ENCODE measurements around the gene PRR11.
"Not testable (repeated sequence)": the region's sequence is repeated elsewhere in the genome, so short reads cannot be mapped to it uniquely, and the experiment has no call there.

PRR11 gene

DNA sequence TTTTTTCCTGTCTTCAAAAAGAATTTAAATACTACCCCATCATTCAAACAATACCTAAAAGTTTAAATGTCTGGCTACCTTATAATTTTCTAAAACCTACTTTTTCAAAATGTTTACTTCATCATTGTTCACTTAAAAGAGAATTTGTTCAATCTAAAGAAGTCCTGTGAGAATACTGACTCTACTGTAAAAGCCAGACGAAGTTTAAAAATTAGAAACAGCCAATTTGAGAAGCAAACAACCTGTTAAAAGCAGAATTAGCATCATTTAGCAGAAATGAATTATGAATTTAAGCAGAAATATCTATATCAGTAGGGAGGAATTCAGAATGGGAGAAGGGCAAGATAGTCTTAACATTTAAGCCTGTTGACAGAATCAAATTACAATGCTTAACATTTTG is 2.6 kb upstream of the PRR11 start:
- no peak for DNase-seq

DNA sequence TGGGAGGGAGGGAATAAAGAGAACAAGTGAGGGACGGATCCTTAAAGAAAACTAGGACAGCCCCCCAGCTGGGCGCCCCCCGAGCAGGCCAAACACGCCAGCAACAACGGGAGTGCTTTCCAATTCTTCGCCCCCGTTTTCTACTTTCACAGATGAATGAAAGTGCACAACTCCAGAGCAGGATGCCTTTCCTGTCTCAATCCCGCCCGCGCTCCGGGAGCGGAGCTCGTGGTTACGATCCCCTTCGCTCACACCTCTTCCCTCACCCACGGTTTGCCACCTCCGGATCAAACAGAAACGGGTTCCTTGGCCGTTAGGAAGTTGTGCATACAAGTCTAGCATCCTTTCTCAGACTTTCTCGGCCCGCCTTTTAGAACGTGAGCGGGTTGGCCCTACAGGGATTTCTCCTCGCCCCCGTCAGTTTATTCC is 1.2 kb upstream of the PRR11 start:
- DNase-seq, result peak; percentile 64

DNA sequence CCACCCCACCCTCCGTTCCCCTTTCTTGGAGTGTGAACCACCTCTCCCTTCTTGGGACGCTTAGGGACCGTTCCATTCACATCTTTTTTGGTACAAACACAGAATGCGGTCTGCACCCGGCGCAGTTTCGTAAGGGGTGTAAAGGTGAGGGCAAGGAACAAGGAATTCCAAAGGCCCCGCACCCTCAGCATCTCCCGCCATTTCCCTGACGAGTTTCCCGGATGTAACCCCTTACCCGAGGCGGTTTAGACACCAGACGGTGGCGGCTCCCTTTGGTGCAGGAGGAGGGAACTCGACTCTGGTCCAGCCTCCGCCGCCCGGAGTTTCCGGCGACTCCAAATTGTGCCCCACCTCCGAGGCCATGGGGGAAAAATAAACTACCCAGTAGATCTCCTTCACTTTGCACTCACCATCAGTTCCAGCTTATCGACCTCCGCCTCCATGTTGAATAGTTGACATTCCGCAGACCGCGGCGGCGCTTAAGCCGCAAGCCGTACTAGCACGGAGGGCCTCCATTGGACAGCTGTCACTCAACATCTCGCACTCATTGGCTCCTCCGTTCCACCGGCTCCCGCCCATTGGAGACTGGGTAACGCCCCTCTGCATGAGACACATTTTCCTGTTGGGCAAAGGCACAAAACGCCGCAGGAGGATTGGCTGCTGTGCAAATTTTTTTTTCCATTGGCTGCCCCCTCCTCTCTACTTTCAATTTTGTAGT is 666 bp upstream of the PRR11 start, which contains the start of gene SKA2:
Gene SKA2 (minus strand): TSS at position 466 of the 718 bp plus-strand sequence. CDS start 23 bp downstream, at position 443.
- peak; percentile 97 for DNase-seq

DNA sequence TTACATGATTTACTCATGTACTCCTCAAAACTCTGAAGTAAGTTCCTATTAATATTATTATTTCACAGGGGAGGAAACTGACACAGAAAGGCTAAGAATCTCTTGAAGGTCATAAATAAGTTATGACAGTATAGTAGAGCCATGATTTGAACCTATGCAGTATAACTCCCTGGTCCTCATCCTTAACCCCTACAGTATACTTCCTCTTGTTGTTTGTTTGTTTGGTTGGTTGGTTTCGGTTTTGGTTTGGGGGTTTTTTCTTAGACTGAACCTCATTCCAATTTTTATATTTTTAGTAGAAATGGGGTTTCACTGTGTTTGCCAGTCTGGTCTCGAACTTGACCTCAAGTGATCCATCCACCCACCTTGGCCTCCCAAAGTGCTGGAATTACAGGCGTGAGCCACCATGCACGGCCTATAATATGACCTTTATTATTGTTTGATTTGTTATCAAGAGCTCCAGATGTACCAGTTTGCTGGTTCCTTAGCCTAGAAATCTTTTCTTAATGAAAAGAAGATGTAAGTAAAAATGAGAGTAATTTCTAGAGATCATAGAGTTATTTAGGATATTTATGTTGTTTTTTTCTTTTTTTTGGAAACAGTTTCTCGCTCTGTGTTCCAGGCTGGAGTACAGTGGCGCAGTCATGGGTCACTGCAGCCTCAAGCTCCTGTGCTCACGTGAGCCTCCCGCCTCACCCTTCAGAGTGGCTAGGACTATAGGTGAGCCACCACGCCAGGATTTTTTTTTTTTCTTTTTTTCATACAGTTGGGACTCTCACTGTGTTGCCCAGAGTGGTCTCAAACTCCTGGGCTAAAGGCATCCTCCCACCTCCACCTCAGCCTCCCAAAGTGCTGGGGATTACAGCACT is 4.8 kb downstream of the PRR11 start:
- peak; percentile 3 for DNase-seq

DNA sequence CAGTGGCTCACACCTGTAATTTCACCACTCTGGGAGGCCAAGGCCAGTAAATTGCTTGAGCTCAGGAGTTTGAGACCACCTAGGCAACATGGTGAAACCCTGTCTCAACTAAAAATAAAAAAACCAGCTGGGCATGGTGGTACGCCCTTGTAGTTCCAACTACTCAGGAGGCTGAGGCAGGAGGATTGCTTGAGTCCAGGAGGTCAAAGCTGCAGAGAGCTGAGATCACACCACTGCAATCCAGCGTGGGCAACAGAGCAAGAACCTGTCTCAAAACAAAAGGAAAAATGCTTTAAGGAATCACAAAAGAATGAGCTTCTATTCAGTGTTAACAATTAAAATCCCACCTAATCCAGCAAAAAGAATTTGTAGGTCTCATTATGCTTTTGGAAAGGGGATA is 5.9 kb downstream of the PRR11 start:
- DNase-seq, result peak; percentile 14

DNA sequence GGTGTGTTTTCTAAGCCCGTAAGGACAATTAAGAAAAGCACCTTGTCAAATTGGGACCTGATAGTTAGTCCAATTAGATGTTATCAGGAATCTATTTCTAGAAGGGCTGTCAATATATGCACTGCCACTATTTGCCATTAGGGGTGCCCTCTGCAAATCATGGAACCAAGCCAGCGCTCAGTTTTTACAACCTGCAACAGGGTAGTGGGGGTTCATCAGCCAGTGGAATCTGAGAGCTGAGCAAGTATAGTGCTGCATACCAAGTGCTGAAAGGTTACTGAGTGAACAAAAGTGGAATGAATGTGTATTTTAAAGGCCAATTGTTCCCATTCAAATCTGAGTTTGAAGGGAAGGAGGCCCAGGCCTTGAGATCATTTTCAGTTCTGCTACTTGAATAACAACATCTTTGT is 10.4 kb downstream of the PRR11 start:
- peak; percentile 47 for DNase-seq

DNA sequence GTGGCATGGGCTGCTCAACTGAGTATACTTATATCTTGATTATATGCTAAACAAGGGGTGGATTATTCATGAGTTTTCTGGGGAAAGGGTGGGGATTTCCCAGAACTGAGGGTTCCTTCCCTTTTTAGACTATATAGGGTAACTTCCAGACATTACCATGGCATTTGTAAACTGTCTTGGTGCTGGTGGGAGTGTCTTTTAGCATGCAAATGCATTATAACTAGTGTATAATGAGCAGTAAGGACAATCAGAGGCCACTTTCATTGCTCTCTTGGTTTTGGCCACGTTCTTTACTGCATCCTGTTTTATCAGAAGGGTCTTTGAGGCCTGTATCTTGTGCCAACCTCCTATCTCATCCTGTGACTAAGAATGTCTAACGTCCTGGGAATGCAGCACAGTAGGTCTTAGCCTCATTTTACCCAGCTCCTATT is 12.0 kb downstream of the PRR11 start:
- DNase-seq, result peak; percentile 4

DNA sequence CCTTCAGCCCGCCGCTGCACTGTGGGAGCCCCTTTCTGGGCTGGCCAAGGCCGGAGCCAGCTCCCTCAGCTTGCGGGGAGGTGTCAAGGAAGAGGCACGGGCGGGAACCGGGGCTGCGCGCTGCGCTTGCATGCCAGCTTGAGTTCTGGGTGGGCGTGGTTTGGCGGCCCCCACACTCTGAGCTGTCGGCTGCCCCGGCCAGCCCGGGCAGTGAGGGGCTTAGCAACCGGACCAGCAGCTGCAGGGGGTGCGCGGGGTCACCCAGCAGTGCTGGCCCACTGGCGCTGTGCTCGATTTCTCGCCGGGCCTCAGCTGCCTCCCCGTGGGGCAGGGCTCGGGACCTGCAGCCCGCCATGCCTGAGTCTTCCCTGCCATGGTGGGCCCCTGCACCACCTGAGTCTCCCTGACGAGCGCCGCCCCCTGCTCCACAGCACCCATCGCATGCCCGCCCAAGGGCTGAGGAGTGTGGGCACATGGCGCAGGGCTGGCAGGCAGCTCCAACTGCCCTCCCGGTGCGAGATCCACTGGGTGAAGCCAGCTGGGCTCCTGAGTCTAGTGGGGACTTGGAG is 17.0 kb downstream of the PRR11 start:
- DNase-seq, result peak; percentile 1

DNA sequence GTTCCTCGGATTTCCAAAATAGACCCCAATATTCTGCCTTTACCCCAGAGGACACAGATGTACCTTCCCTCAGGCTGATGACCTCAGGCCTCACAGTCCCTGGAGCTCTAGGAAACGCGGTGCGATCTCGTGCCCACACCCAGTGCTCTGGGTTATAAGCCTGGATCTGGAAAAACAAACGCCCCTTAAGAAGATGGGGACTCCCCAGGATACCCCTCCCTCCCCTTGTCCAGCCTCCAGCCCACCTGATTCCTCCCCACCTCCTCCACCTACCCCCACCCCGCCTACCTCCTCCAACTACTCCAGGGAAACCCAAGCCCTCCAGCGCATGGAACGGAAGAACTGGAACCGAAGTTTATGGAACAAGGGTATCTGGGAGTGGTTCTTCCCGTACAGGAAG is 19.1 kb downstream of the PRR11 start:
- DNase-seq, result peak; percentile 9

DNA sequence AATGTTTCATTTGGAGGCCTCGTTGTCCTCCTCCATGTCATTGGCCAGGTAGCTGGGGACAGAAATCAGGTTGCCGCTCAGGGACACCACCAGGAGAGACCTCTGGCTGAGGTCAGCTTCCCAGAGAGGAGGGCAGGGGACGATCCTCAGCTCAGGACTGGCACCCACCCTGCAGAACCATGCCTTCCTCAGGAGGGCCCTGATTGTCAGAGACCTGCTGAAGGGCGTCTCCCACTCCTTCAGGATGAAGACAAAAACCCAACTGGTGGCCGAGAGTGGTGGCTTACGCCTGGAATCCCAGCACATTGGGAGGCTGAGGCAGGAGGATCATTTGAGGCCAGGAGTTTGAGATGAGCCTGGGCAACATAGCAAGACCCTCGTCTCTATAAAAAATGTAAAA is 19.5 kb downstream of the PRR11 start:
- no peak for DNase-seq

DNA sequence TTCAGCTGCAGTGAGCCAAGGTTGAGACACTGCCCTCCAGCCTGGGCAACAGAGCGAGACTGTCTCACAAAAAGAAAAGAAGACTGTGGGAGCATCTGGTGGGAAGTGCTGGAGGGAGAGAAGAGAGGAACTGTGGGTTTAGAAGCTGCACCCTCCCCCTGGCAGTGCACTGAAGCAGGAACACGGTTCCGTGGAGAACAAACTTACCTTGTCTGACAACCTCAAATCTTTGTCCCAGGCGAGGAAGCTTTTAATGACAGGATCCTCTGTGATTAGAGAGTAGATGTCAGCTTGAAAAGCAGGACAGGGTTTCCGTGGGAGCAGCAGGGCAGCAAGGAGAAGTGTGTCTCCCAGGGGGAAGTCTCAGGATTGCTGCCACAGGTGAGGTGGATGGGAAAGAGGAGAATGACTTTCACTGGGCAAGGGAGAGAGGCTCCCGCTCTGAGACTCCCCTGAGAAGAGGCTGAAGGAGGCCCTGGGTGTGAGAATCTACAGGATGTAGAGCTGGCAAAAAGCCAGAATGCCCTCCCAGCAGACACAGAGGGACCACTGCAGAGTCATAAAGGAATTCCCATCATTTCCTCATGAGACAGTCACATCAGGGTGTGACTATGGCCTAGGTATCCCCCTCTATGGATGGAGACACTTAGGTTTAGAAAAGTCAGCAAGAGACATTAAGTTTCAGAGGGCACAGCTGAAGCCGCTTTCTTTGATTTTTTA is 22.9 kb downstream of the PRR11 start:
- no peak for DNase-seq

DNA sequence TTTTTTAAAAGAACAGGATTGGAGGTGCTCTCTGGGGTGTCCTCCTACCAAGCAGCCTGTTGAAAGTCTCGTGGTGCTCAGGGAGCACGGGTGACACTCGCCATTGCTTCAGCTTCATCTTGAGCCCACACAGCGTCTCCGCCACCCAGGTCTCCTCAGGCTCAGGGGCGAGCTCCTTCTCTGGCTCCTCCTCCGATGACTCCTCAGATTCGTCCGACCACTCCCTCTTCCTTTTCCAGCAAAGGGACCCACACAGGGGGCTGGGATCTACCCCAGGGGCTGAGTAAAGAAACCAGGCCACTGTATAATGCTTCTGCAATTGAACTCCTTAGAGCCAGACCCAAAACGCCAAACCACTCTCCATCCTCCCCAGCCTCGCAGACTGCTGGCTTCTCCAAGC is 24.1 kb downstream of the PRR11 start:
- DNase-seq, result not testable (repeated sequence)

DNA sequence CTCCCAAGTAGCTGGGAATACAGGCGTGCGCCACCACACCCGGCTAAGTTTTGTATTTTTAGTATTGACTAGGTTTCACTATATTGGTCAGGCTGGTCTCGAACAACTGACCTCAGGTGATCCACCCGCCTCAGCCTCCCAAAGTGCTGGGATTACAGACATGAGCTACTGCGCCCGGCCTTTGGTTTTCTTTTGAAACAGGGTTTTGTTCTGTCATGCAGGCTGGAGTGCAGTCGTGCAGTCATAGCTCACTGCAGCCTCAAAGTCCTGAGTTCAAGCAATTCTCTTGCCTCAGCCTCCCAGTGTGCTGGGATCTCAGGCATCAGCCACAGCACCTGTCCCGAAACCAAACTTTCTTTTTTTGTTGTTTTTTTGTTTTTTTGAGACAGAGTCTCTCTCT is 25.1 kb downstream of the PRR11 start:
- no peak for DNase-seq

DNA sequence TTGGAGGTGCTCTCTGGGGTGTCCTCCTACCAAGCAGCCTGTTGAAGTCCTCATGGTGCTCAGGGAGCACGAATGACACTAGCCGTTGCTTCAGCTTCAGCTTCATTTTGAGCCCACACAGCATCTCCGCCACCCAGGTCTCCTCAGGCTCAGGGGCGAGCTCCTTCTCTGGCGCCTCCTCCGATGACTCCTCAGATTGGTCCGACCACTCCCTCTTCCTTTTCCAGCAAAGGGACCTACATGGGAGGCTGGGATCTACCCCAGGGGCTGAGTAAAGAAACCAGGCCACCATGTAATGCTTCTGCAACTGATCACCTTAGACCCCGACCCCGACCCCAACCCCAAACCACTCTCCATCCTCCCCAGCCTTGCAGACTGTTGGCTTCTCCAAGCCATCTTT is 25.9 kb downstream of the PRR11 start:
- no peak for DNase-seq

DNA sequence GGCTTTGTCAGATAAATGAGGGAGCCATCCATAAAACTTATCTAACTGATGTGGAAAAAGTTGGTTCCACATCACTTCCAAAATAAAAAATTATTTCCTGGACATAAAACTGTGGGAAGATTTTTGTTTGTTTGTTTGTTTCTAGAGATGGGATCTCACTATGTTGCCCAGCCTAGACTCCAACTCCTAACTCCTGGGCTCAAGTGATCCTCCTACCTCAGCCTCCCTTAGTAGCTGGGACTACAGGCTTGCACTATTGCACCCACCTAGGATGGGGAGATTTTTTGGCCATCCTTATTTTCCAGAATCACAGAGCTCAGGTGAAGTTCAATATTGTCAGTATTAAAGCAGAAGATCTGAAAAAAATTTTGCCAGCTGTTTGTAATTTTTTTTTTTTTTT is 30.5 kb downstream of the PRR11 start:
- no peak for DNase-seq

DNA sequence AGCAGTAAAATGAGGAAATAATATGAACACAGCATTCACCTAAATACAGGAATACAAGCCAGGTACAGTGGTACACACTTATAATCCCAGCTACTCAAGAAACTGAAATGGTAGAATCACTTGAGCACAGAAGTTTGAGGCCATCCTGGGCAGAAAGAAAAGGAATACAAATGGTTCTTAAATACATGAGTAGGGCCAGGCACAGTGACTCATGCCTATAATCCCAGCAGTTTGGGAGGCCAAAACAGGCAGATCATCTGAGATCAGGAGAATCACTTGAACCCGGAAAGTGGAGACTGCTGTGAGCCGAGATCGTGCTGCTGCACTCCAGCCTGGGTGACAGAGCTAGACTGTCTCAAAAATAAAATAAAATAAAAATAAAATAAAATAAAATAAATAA is 31.3 kb downstream of the PRR11 start:
- DNase-seq, result no peak

DNA sequence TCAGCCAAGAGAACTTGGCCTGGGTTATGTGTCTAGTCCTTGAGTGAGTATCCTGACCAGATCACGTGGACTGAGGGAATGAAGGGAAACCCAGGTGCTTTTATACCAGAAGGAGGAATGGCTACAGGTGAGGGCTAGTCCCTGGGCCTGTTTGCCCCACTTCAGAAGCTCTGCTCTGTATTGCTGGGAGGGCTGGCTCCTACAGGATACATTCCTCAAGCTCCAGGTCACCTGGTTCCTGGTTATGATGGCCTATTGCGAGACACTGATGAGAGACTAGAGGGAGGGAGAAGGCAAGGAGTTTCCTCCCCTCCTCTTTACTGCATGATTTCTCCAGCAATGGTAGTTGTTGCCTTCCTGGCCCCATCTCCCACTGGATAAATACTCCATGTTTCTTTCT is 35.3 kb downstream of the PRR11 start:
- DNase-seq, result no peak

DNA sequence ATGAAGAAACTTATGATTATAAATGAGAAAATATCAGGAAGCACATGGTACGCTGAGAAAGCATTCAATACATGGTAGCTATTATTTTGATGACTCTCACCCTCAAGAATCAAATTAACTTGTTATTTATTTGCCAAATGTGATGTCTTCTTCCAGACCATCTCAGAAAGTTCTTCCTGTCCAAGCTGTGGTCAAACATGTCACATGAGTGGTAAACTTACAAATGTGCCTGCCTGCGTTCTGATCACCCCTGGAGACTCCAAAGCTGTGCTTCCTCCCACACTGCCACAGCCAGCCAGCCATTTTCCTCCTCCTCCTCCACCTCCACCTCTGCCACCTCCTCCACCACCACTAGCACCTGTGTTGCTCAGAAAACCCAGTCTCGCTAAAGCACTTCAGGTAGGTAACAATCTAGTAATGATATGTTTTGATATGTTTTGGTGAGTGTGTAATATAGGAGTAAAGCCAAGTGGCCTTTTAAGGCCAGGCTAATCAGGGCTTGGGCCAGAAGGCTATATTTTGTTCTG is 37.9 kb downstream of the PRR11 start:
- no peak for DNase-seq

DNA sequence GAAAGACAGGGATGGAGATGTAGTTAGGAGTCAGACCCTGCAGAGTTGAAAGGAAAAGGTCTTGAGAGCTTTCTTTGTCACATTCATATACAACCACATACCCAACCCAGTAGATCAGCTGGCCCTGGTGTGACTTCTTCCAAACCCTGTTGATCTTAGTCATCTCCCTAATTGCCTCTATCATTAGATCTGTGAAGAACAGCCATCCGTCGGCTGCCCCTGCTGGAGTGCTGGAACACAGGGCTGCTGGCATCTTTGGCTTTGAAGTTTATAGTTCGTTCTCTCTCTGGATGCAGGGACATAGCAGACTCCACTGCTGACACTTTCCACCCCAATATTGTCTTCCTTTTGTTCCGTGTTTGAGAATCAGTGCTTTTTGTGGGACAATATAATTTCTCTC is 43.9 kb downstream of the PRR11 start:
- no peak for DNase-seq

DNA sequence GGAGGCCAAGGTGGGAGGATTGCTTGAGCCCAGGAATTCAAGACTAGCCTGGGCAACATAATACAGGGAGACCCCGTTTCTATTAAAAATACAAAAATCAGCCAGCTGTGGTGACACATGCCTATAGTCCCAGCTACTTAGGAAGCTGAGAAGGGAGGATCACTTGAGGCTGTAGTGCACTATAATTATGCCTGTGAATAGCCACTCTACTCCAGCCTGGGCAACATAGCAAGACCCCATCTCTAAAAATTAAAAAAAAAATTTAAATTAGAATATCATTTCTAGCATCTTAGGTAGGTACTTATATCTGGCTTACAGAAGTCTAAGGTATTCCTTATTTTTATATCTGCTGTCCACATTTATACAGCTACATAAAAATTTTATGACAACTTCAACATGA is 46.8 kb downstream of the PRR11 start:
- no peak for DNase-seq

DNA sequence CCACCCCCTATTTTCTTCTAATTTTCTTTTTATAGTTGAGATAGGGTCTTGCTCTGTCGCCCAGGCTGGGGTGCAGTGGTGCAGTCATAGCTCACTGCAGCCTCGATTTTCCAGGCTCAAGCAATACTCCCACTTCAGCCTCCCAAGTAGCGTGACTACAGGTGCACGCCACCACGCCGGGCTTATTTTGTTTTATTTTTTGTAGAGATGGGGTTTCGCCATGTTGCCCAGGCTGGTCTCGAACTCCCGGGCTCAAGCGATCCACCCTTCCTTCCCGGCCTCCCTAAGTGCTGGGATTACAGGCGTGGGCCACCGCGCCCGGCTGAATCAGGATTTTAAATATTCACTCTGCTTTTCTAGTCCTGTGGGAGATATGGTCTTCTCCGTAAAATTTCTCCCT is 63.8 kb downstream of the PRR11 start:
- no peak for DNase-seq

DNA sequence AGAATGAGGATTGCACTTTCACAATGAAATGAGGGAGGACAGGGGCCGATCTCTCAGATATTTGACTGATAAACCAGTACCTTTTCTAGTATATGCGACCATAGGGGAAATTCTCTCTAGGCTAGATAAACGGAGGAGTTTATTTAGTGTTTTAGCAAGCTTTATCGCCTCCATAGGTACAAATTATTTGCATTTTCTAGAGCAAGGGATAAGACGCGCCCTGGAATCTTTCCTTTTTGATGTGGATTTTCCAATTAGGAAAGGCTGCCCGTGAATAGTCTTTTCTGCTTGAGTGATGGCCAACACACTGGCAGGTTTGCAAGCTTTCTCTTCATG is 64.4 kb downstream of the PRR11 start:
- no peak for DNase-seq

All from stimulated activated CD8-positive, alpha-beta memory T cell treated with anti-CD3 and anti-CD28 coated beads, Interleukin-4, amount 100 ng/mL, for 48 hours (primary cell).